ENCODE measurements around the gene UBE2V1. TPM values are rescaled to one million over a fixed set of nuclear protein-coding genes. Genes with fewer than 3 reads are reported as not detected.

The UBE2V1 gene
- total RNA-seq, 3 donors from 2014 or later (not counting 1 experiment from before 2014, with no cell fraction given), result 194 to 238 (median 236) TPM

DNA sequence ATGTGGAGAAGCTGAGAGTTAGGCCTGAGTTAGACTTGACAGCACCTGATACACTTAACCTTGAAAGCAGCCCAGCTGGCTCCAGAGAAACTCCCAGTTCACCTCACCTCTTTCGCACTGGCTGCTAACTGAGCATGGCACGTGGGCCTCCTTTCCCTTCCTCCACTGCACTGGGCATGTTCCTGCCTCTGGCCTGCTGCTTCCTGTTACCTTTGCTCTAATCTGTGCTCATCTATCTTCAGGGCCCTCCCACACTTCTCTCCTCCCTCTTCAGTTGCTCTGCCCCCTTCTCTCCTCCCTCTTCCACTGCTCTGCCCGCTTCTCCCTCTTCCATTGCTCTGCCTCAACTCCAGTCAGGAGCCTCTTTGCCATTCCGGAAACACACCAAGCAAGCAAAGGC, 13.7 kb upstream of the UBE2V1 start:
- intact Hi-C loops (cut with micrococcal nuclease), result no loop called here
- Mint-ChIP-seq H3K27ac (peak overlapping the region in 1 of 2 donors; percentile 27), H3K4me1 (peaks cover 0 to 4% of the 10 kb centered on the region in 2 donors), H3K36me3 (peaks cover 8% of the 10 kb centered on the region), H3K9me3 (no peaks in the 10 kb centered on the region), H3K4me3 (no peak overlapping the region), H3K27me3 (ENCODE audit: low read depth in 2 of 2) (no peaks in the 10 kb centered on the region)
- no peaks in the 10 kb centered on the region for H3K27me3 ChIP-seq (ENCODE audit: control insufficient read depth, insufficient read depth, low read length)
- peaks cover 60% of the 10 kb centered on the region for H3K36me3 ChIP-seq (ENCODE audit: control insufficient read depth, insufficient read depth, low read length)
- H3K9me3 ChIP-seq (ENCODE audit: control insufficient read depth, insufficient read depth, low read length), result no peaks in the 10 kb centered on the region
- 89% methylated on average over 4 of the region's 4 CpGs for WGBS (ENCODE audit: insufficient coverage)
- DNase-seq, result no peak
- TF ChIP-seq CTCF (IDR thresholded peaks at IDR 0.05), result no peak
- no peak overlapping the region for H3K4me3 ChIP-seq (ENCODE audit: low read length)
- no peaks in the 10 kb centered on the region for H3K4me1 ChIP-seq (ENCODE audit: control insufficient read depth, insufficient read depth, low read length)
- no peak for ATAC-seq
- no peak overlapping the region for H3K27ac ChIP-seq (ENCODE audit: low read length)

DNA sequence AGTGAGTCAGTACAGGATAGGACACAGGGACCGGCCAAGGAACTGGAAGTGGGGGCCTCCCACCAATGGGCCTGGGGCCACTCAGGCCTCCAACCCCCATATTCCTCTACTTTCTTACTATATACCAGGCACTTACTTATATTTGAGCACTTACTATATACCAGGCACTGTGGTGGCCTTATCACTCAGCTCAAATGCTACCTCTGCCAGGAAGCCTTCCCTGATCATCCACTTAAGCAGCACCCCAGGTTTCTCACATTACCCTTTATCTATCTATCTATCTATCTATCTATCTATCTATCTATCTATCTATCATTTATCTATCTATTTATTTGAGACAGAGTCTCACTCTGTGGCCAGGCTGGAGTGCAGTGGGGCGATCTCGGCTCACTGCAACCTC, 12.3 kb upstream of the UBE2V1 start:
- H3K4me1 ChIP-seq (ENCODE audit: control insufficient read depth, insufficient read depth, low read length), result no peaks in the 10 kb centered on the region
- H3K27ac ChIP-seq (ENCODE audit: low read length), result no peak overlapping the region
- intact Hi-C loops (cut with micrococcal nuclease), result no loop called here
- TF ChIP-seq CTCF (IDR thresholded peaks at IDR 0.05), result no peak
- Mint-ChIP-seq H3K27me3 (ENCODE audit: low read depth in 2 of 2) (no peaks in the 10 kb centered on the region), H3K4me3 (no peak overlapping the region), H3K4me1 (peaks cover 5% of the 10 kb centered on the region in 2 donors), H3K27ac (peak overlapping the region in 1 of 2 donors; percentile 42), H3K36me3 (peaks cover 8% of the 10 kb centered on the region), H3K9me3 (no peaks in the 10 kb centered on the region)
- no peak overlapping the region for H3K4me3 ChIP-seq (ENCODE audit: low read length)
- WGBS (ENCODE audit: insufficient coverage), result 100% methylated on average over 3 of the region's 3 CpGs
- peak in 1 of 3 donors; percentile 22 for ATAC-seq
- no peak for DNase-seq
- H3K9me3 ChIP-seq (ENCODE audit: control insufficient read depth, insufficient read depth, low read length), result no peaks in the 10 kb centered on the region
- peaks cover 56% of the 10 kb centered on the region for H3K36me3 ChIP-seq (ENCODE audit: control insufficient read depth, insufficient read depth, low read length)
- no peaks in the 10 kb centered on the region for H3K27me3 ChIP-seq (ENCODE audit: control insufficient read depth, insufficient read depth, low read length)

DNA sequence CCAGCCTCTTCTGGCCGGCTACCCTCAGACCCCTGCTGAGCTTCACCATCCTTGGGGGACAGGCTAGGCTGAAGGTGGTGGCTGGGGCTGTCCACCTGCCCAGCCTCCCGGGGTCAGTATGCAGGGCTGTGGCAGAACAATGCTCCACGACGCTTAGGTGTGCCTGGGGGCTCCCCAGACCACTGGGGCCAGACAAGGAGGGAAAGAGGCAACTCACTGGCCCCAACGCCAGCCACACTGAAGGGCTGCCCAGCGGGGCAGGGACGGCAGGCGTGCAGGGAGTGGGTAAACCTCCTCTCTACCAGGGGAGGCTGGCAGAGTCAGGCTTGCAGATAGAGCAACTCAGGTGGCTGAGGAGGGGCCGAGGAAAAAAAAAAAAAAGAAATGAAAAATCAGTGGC, 11.5 kb upstream of the UBE2V1 start:
- Mint-ChIP-seq H3K27ac (peak overlapping the region in 1 of 2 donors; percentile 42), H3K36me3 (peaks cover 8% of the 10 kb centered on the region), H3K9me3 (no peaks in the 10 kb centered on the region), H3K4me3 (no peak overlapping the region), H3K27me3 (ENCODE audit: low read depth in 2 of 2) (no peaks in the 10 kb centered on the region), H3K4me1 (peaks cover 5% of the 10 kb centered on the region in 2 donors)
- 96% methylated on average over 9 of the region's 9 CpGs for WGBS (ENCODE audit: insufficient coverage)
- no peak for DNase-seq
- no peak overlapping the region for H3K4me3 ChIP-seq (ENCODE audit: low read length)
- H3K27ac ChIP-seq (ENCODE audit: low read length), result no peak overlapping the region
- no peaks in the 10 kb centered on the region for H3K27me3 ChIP-seq (ENCODE audit: control insufficient read depth, insufficient read depth, low read length)
- no peak for ATAC-seq
- no peaks in the 10 kb centered on the region for H3K9me3 ChIP-seq (ENCODE audit: control insufficient read depth, insufficient read depth, low read length)
- no peak for TF ChIP-seq CTCF (IDR thresholded peaks at IDR 0.05)
- intact Hi-C loops (cut with micrococcal nuclease), result no loop called here
- no peaks in the 10 kb centered on the region for H3K4me1 ChIP-seq (ENCODE audit: control insufficient read depth, insufficient read depth, low read length)
- H3K36me3 ChIP-seq (ENCODE audit: control insufficient read depth, insufficient read depth, low read length), result peaks cover 50% of the 10 kb centered on the region

DNA sequence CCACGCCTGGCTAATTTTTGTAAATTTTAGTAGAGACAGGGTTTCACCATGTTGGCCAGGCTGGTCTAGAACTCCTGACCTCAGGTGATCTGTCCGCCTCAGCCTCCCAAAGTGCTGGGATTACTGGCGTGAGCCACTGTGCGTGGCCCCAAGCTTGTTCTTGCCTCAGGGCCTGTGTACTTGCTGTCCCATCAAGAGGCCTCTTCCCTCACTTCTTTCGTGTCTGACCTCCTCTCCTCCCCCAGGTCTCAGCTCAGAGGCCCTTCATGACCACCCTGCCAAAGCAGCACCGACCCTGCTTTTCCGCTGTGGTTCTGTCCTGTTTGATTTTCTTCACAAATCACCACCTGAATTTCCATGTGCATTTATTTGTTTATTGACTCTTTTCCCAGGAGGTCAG, 10.5 kb upstream of the UBE2V1 start:
- WGBS (ENCODE audit: insufficient coverage), result 97% methylated on average over 7 of the region's 7 CpGs
- ATAC-seq (no peak), DNase-seq (no peak)
- Histone ChIP-seq H3K9me3 (ENCODE audit: control insufficient read depth, insufficient read depth, low read length) (no peaks in the 10 kb centered on the region), H3K4me1 (ENCODE audit: control insufficient read depth, insufficient read depth, low read length) (no peaks in the 10 kb centered on the region), H3K27me3 (ENCODE audit: control insufficient read depth, insufficient read depth, low read length) (no peaks in the 10 kb centered on the region), H3K4me3 (ENCODE audit: low read length) (no peak overlapping the region), H3K27ac (ENCODE audit: low read length) (no peak overlapping the region), H3K36me3 (ENCODE audit: control insufficient read depth, insufficient read depth, low read length) (peaks cover 39% of the 10 kb centered on the region)
- H3K27ac Mint-ChIP-seq, result peak overlapping the region in 1 of 2 donors; percentile 67
- H3K9me3 Mint-ChIP-seq, result no peaks in the 10 kb centered on the region
- no peaks in the 10 kb centered on the region for H3K27me3 Mint-ChIP-seq (ENCODE audit: low read depth in 2 of 2)
- intact Hi-C loops (cut with micrococcal nuclease), result no loop called here
- H3K36me3 Mint-ChIP-seq, result peaks cover 8% of the 10 kb centered on the region
- H3K4me3 Mint-ChIP-seq, result no peak overlapping the region
- H3K4me1 Mint-ChIP-seq, result peaks cover 5% of the 10 kb centered on the region in 2 donors
- no peak for TF ChIP-seq CTCF (IDR thresholded peaks at IDR 0.05)
